ENCODE data around the gene C13orf46. TPM values are rescaled to one million over a fixed set of nuclear protein-coding genes. Genes with fewer than 3 reads are reported as not detected.
A peak's percentile ranks its signal among the peaks of the same experiment; 100 is the strongest.

C13orf46 gene
- total and polyA plus RNA-seq, 4 donors = 0.10 to 0.17 TPM; not detected in 2

GRCh38 chr13:113918580-113918979 lies 55.3 kb downstream of the C13orf46 start (continued):
- no peak for TF ChIP-seq ZBTB33 (IDR thresholded peaks at IDR 0.05)
- TF ChIP-seq FOXA2 (IDR thresholded peaks at IDR 0.05) = no peak

GRCh38 chr13:113917594-113918371 lies 56.1 kb downstream of the C13orf46 start:
- no peaks in the 10 kb centered on the region for H3K4me1 ChIP-seq (ENCODE audit: control insufficient read depth in 4 of 4, insufficient read depth in 4 of 4, low read length in 3 of 4)
- peaks cover 0 to 6% (median 1%) of the 10 kb centered on the region in 4 donors for H3K27me3 ChIP-seq (ENCODE audit: control insufficient read depth in 4 of 4, insufficient read depth in 4 of 4, low read length in 3 of 4)
- peaks cover 1 to 7% (median 5%) of the 10 kb centered on the region in 4 donors for H3K9me3 ChIP-seq (ENCODE audit: control insufficient read depth in 4 of 4, low read length in 3 of 4)
- H3K36me3 ChIP-seq (ENCODE audit: control insufficient read depth in 4 of 4, insufficient read depth in 3 of 4, low read depth in 1 of 4, low read length in 3 of 4) = no peaks in the 10 kb centered on the region
- DNase-seq (ENCODE audit: low spot score) = peak; percentile 26
- H3K9ac ChIP-seq (ENCODE audit: low read depth in 1 of 2, low read length in 2 of 2) = no peak overlapping the region
- H3K27ac ChIP-seq (ENCODE audit: low read depth in 1 of 2, low read length in 2 of 2) = no peak overlapping the region
- 84% methylated on average over 29 of the region's 29 CpGs for WGBS
- H3K4me3 ChIP-seq (ENCODE audit: low read depth in 1 of 3, low read length in 3 of 3) = no peak overlapping the region
- TF ChIP-seq FOXA1 (IDR thresholded peaks at IDR 0.05) = no peak
- TF ChIP-seq ATF3 (IDR thresholded peaks at IDR 0.05) = no peak
- no peak for TF ChIP-seq HNF4A (conservative IDR thresholded peaks at IDR 0.05)
- TF ChIP-seq GABPA (IDR thresholded peaks at IDR 0.05 in 1 of 2, conservative IDR thresholded peaks at IDR 0.05 in 1 of 2) = no peak
- no peak for TF ChIP-seq FOXA2 (IDR thresholded peaks at IDR 0.05)
- no peak for TF ChIP-seq YY1 (IDR thresholded peaks at IDR 0.05)
- TF ChIP-seq REST (IDR thresholded peaks at IDR 0.05) = no peak
- TF ChIP-seq TAF1 (conservative IDR thresholded peaks at IDR 0.05) = no peak
- no peak for TF ChIP-seq CTCF (IDR thresholded peaks at IDR 0.05; ENCODE audit: low read depth, low read length, missing input control)
- TF ChIP-seq EGR1 (IDR thresholded peaks at IDR 0.05; ENCODE audit: low read depth in 2 of 2) = no peak
- TF ChIP-seq SP1 (IDR thresholded peaks at IDR 0.05) = no peak
- no peak for TF ChIP-seq MAX (IDR thresholded peaks at IDR 0.05)
- no peak for TF ChIP-seq HNF4G (IDR thresholded peaks at IDR 0.05)
- TF ChIP-seq ZBTB33 (IDR thresholded peaks at IDR 0.05) = no peak
